Measurements from ENCODE around the gene NPAS2. TPM values are rescaled to one million over a fixed set of nuclear protein-coding genes. Genes with fewer than 3 reads are reported as not detected.

The NPAS2 gene
- total RNA-seq, 4 donors from 2014 or later = 7.7 to 83.2 (median 15.1) TPM

- Histone ChIP-seq H3K4me3 (no peak overlapping the region), H3K36me3 (no peaks in the 10 kb centered on the region), H3K27ac (no peak overlapping the region), H3K9me3 (no peaks in the 10 kb centered on the region), H3K4me1 (no peaks in the 10 kb centered on the region), H3K27me3 (no peaks in the 10 kb centered on the region)
- WGBS, 2 donors = 82 to 85% methylated on average over 4 of the region's 4 CpGs
- no peak for DNase-seq (ENCODE audit: low spot score in 2 of 2)
- TF ChIP-seq CTCF (IDR thresholded peaks at IDR 0.05) (no peak), POLR2A (IDR thresholded peaks at IDR 0.05) (no peak), EP300 (IDR thresholded peaks at IDR 0.05) (no peak)
Observed at GRCh38 chr2:100812116-100812515, 7.8 kb upstream of the NPAS2 start.

- Histone ChIP-seq H3K27me3 (no peaks in the 10 kb centered on the region), H3K4me3 (no peak overlapping the region), H3K36me3 (no peaks in the 10 kb centered on the region), H3K9me3 (no peaks in the 10 kb centered on the region), H3K27ac (no peak overlapping the region), H3K4me1 (no peaks in the 10 kb centered on the region)
- TF ChIP-seq CTCF (IDR thresholded peaks at IDR 0.05) = no peak
- no peak for TF ChIP-seq POLR2A (IDR thresholded peaks at IDR 0.05)
- TF ChIP-seq EP300 (IDR thresholded peaks at IDR 0.05) = no peak
- WGBS, 2 donors = 78 to 82% methylated on average over 4 of the region's 4 CpGs
- DNase-seq (ENCODE audit: low spot score in 2 of 2) = no peak
Observed at GRCh38 chr2:100812573-100812972, 7.4 kb upstream of the NPAS2 start.

GRCh38 chr2:100813527-100813926 is 6.4 kb upstream of the NPAS2 start:
- H3K27ac ChIP-seq = no peak overlapping the region

GRCh38 chr2:100814043-100814442 is 5.9 kb upstream of the NPAS2 start:
- Histone ChIP-seq H3K27me3 (peaks cover 0 to under 1% of the 10 kb centered on the region in 2 donors), H3K4me1 (peaks cover 0 to under 1% (median 0%) of the 10 kb centered on the region in 4 donors), H3K36me3 (no peaks in the 10 kb centered on the region), H3K4me3 (no peak overlapping the region), H3K27ac (no peak overlapping the region), H3K9me3 (no peaks in the 10 kb centered on the region)
- TF ChIP-seq CTCF (IDR thresholded peaks at IDR 0.05) = no peak
- no peak for TF ChIP-seq POLR2A (IDR thresholded peaks at IDR 0.05)
- no peak for TF ChIP-seq EP300 (IDR thresholded peaks at IDR 0.05)
- no peak for DNase-seq (ENCODE audit: low spot score in 2 of 2)
- 69 to 75% methylated on average over 3 of the region's 3 CpGs for WGBS, 2 donors

More at GRCh38 chr2:100813527-100813926, 6.4 kb upstream of the NPAS2 start:
- no peak for TF ChIP-seq CTCF (IDR thresholded peaks at IDR 0.05)
- TF ChIP-seq POLR2A (IDR thresholded peaks at IDR 0.05) = no peak
- no peak for TF ChIP-seq EP300 (IDR thresholded peaks at IDR 0.05)
- no peaks in the 10 kb centered on the region for H3K9me3 ChIP-seq
- 54 to 61% methylated on average over 4 of the region's 4 CpGs for WGBS, 2 donors
- no peaks in the 10 kb centered on the region for H3K36me3 ChIP-seq
- no peak for DNase-seq (ENCODE audit: low spot score in 2 of 2)
- H3K27me3 ChIP-seq = no peaks in the 10 kb centered on the region
- H3K4me3 ChIP-seq = no peak overlapping the region
- H3K4me1 ChIP-seq = no peaks in the 10 kb centered on the region

- no peaks in the 10 kb centered on the region for H3K9me3 ChIP-seq
- H3K4me3 ChIP-seq = no peak overlapping the region
- no peaks in the 10 kb centered on the region for H3K36me3 ChIP-seq
- 84 to 87% methylated on average over 3 of the region's 3 CpGs for WGBS, 2 donors
- DNase-seq (ENCODE audit: low spot score in 2 of 2) = no peak
- H3K4me1 ChIP-seq = peaks cover 0 to 4% (median 1%) of the 10 kb centered on the region in 4 donors
- H3K27me3 ChIP-seq = peaks cover 0 to 4% of the 10 kb centered on the region in 2 donors
- no peak overlapping the region for H3K27ac ChIP-seq
- TF ChIP-seq EP300 (IDR thresholded peaks at IDR 0.05) = no peak
- no peak for TF ChIP-seq CTCF (IDR thresholded peaks at IDR 0.05)
- no peak for TF ChIP-seq POLR2A (IDR thresholded peaks at IDR 0.05)
Observed at GRCh38 chr2:100814453-100814852, 5.5 kb upstream of the NPAS2 start.

All from tibial nerve (tissue), 4 donors.